Right atrium auricular region (tissue), 2 donors: ENCODE data around the gene TRIM29. TPM values are rescaled to one million over a fixed set of nuclear protein-coding genes. Genes with fewer than 3 reads are reported as not detected.

Experiments
- DNase-seq: peaks from one replicate; pipeline ENCODE4 v3.0.0-alpha.2; 2019; ENCODE audit warnings: low spot score
- H3K27ac ChIP-seq, 2 donors: fragments of 200-600 bp; sonication (generic); 1 replicate in 1 of 2; 2 replicates in 1 of 2; pipeline ENCODE4 v1.5.1; 2016 to 2019
- H3K27me3 ChIP-seq, 2 donors: fragments of 200-600 bp; sonication (generic); one replicate each; pipeline versions ENCODE4 v1.5.1 to v1.6.0; 2017 to 2019
- H3K36me3 ChIP-seq: fragments of 200-600 bp; sonication (generic); one replicate; pipeline ENCODE4 v1.5.1; 2016
- H3K4me1 ChIP-seq, 2 donors: fragments of 200-600 bp; sonication (generic); one replicate each; pipeline versions ENCODE4 v1.5.1 to v1.6.0; 2017 to 2019
- H3K4me3 ChIP-seq, 2 donors: fragments of 200-600 bp; sonication (generic); 1 replicate in 1 of 2; 2 replicates in 1 of 2; pipeline ENCODE4 v1.5.1; 2017 to 2019; ENCODE audit warnings: mild to moderate bottlenecking in 1 of 2, moderate library complexity in 1 of 2
- H3K9me3 ChIP-seq, 2 donors: fragments of 200-600 bp; sonication (generic); one replicate each; pipeline ENCODE4 v1.5.1; 2019
- CTCF ChIP-seq, 2 donors: fragments of 200-600 bp; sonication (generic); IDR thresholded peaks; one replicate each; pipeline ENCODE4 v1.5.1; 2019; ENCODE audit warnings: antibody characterized with exemption in 2 of 2
- total RNA-seq, 2 donors: library from RNA; depleted of rRNA; stranded (reverse); fragments of >200 nt; gene quantifications; one replicate each; pipeline ENCODE4 v1.1.0, GENCODE V29; 2016

TRIM29 gene
- total RNA-seq, 2 donors from 2014 or later: 0.85 to 2.7 TPM

GRCh38 chr11:120106354-120107150 is 31.4 kb downstream of the TRIM29 start:
- Histone ChIP-seq H3K9me3 (no peaks in the 10 kb centered on the region), H3K27ac (no peak overlapping the region), H3K4me3 (no peak overlapping the region), H3K36me3 (no peaks in the 10 kb centered on the region), H3K27me3 (no peaks in the 10 kb centered on the region), H3K4me1 (no peaks in the 10 kb centered on the region)
- no peak for TF ChIP-seq CTCF (IDR thresholded peaks at IDR 0.05)
- DNase-seq: no peak

GRCh38 chr11:120105576-120105975 is 32.3 kb downstream of the TRIM29 start:
- Histone ChIP-seq H3K4me3 (no peak overlapping the region), H3K27me3 (no peaks in the 10 kb centered on the region), H3K27ac (no peak overlapping the region), H3K4me1 (no peaks in the 10 kb centered on the region), H3K36me3 (no peaks in the 10 kb centered on the region), H3K9me3 (no peaks in the 10 kb centered on the region)
- no peak for TF ChIP-seq CTCF (IDR thresholded peaks at IDR 0.05)
- no peak for DNase-seq

- no peaks in the 10 kb centered on the region for H3K36me3 ChIP-seq
- TF ChIP-seq CTCF (IDR thresholded peaks at IDR 0.05): no peak
- no peak overlapping the region for H3K4me3 ChIP-seq
- no peak for DNase-seq
- no peaks in the 10 kb centered on the region for H3K27me3 ChIP-seq
- H3K4me1 ChIP-seq: no peaks in the 10 kb centered on the region
- H3K27ac ChIP-seq: no peak overlapping the region
- no peaks in the 10 kb centered on the region for H3K9me3 ChIP-seq
Observed at GRCh38 chr11:120104041-120104565, 33.8 kb downstream of the TRIM29 start.

GRCh38 chr11:120102864-120103122 is 35.1 kb downstream of the TRIM29 start:
- Histone ChIP-seq H3K27me3 (no peaks in the 10 kb centered on the region), H3K36me3 (no peaks in the 10 kb centered on the region)
- no peak for TF ChIP-seq CTCF (IDR thresholded peaks at IDR 0.05)

GRCh38 chr11:120102050-120102863 is 35.7 kb downstream of the TRIM29 start:
- Histone ChIP-seq H3K4me3 (no peak overlapping the region), H3K9me3 (no peaks in the 10 kb centered on the region), H3K27ac (no peak overlapping the region), H3K36me3 (no peaks in the 10 kb centered on the region), H3K27me3 (no peaks in the 10 kb centered on the region), H3K4me1 (no peaks in the 10 kb centered on the region)
- DNase-seq: no peak
- TF ChIP-seq CTCF (IDR thresholded peaks at IDR 0.05): no peak

More at GRCh38 chr11:120102864-120103122, 35.1 kb downstream of the TRIM29 start:
- no peak overlapping the region for H3K27ac ChIP-seq
- no peaks in the 10 kb centered on the region for H3K9me3 ChIP-seq
- DNase-seq: no peak
- no peaks in the 10 kb centered on the region for H3K4me1 ChIP-seq
- H3K4me3 ChIP-seq: no peak overlapping the region
